GM10248 (cell line): ENCODE results near the gene CTXN1.

ENCODE experiments used
- CTCF ChIA-PET: fragments of 300-600 bp; sonication (Branson Sonifier 250); formaldehyde crosslinking; extraction: SDS; loops from one replicate; lab custom pipeline; 2021; ENCODE audit warnings: antibody characterized with exemption; lab: Yijun Ruan, JAX
- POLR2A ChIA-PET: fragments of 350-650 bp; sonication (Branson Sonifier 250); formaldehyde crosslinking; extraction: SDS; loops from one replicate; lab custom pipeline; 2020; ENCODE audit warnings: antibody characterized with exemption; lab: Yijun Ruan, JAX
- DNase-seq: peaks from one replicate; pipeline ENCODE4 v3.0.0; 2012; ENCODE audit errors: extremely low spot score
- CTCF ChIP-seq: IDR thresholded peaks from 2 replicates; pipeline ENCODE4 v1.5.1; 2012; ENCODE audit warnings: mild to moderate bottlenecking, low read depth; ENCODE audit errors: extremely low read depth, missing control alignments, control extremely low read depth

The CTXN1 gene

GRCh38 chr19:7940841-7941240, 14.9 kb upstream of the CTXN1 start:
- no peak for DNase-seq
- TF ChIP-seq CTCF, result no peak
- CTCF ChIA-PET, result interaction anchor here (2.0 to 6.9 kb wide), 2 partner anchors 12 to 17 kb away, joined by 4 to 90 read pairs; partner anchors contain the start of gene CTXN1
- POLR2A ChIA-PET, result no interaction called here

- CTCF ChIA-PET, result interaction anchor here (1.2 to 2.2 kb wide), 2 partner anchors 10 to 14 kb away, joined by 3 to 12 read pairs; partner anchors contain the start of gene TIMM44
- POLR2A ChIA-PET, result no interaction called here
- no peak for DNase-seq
- TF ChIP-seq CTCF, result no peak
Observed at GRCh38 chr19:7934766-7935165, 8.8 kb upstream of the CTXN1 start.

- no peak for TF ChIP-seq CTCF
- no peak for DNase-seq
- CTCF ChIA-PET, result interaction anchor here (1.2 to 2.2 kb wide), 2 partner anchors 11 to 13 kb away, joined by 3 to 12 read pairs; partner anchors contain the start of gene TIMM44
- POLR2A ChIA-PET, result no interaction called here
Observed at GRCh38 chr19:7933828-7934725, 8.1 kb upstream of the CTXN1 start.

DNA sequence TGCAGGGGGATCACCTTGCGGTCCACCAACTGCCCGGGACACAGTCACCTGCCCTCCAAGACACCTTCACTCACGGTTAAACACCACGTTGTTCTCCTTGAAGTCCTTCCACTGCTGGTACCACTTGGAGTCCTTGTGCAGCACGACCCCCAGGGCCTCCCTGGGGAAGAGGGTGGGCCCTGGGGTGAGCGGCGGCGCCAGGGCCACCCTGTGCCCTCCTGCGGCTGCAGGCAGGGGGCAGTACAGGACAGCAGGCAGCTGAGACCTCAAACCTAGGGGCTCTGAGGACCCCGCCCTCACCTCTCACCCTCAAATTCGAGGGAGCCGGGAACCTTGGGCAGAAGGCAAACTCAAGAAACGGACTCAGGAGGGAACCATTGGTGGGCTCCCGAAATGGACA, 7.5 kb upstream of the CTXN1 start:
- TF ChIP-seq CTCF, result peak; percentile 22
- ChIA-PET CTCF (no interaction called here), POLR2A (no interaction called here)
- no peak for DNase-seq

DNA sequence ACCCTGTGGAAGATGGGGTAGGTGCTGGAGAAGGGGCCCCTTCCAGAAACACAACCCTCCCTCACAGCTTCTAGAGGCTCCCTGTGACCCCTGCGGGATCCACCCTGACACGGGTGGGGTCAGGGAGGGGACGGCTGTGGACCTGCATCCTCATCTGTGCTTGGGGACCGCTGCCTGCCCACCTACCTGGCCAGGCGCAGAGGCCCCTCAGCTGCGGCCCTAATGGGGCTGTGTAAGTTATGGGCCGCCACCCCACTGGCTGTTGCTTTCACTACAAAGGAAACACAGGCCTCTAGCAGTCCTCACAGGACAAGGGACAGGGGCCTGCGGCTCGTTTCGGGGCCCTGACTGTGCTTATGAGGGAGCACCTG, 7.0 kb upstream of the CTXN1 start:
- CTCF ChIA-PET, result interaction anchor here (7.2 kb wide), 1 partner anchor 9 kb away, joined by 90 read pairs; the partner anchor contains the start of gene TIMM44
- DNase-seq, result no peak
- no peak for TF ChIP-seq CTCF
- POLR2A ChIA-PET, result no interaction called here

DNA sequence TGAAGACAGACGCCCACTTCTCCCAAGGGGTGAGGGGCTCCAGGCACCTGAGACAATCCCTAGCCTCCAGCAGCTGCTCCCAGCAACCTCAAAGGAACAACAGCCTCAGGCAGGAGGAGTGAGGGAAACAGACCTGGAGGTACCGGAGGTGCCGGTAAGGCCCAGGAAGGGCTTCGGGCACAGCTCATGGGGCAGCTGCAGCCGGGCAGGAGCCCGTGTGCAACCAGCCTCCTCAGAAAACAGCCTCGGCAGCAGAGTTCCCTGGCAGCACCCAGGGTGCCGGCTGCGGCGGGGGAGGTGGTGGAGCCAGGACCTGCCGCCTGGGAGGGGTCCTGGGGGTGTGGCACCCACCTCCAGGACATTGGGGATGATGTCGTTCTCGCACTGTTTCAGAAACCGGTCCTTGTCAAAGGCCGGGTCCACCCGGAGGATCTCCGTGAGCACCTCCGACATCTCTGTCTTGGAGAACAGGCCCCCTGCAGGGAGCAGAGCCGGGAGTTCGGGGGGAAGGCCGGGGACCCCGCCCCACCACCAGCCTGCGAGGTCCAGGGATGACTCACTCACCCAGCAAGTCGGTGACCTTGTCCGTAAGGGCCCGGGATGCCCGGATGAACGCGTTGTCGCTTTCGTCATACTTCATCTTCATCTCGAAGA, 6.5 kb upstream of the CTXN1 start:
- ChIA-PET CTCF (interaction anchor here (7.2 kb wide), 1 partner anchor 10 kb away, joined by 90 read pairs; the partner anchor contains the start of gene TIMM44), POLR2A (interaction anchor here (3.5 kb wide), 1 partner anchor 11 kb away, joined by 16 read pairs; the partner anchor contains the start of gene TIMM44)
- no peak for TF ChIP-seq CTCF
- no peak for DNase-seq
